SJCRH30 (cell line): ENCODE results near the gene SPTBN5. TPM values are rescaled to one million over a fixed set of nuclear protein-coding genes. Genes with fewer than 3 reads are reported as not detected.
A peak's percentile ranks its signal among the peaks of the same experiment; 100 is the strongest.

ENCODE experiments used
- DNase-seq, 2 experiments: peaks; one replicate each; pipeline ENCODE4 v3.0.0-alpha.2; 2015 to 2020
- H3K27ac ChIP-seq: fragments of 250-450 bp; sonication (Bioruptor Pico); 2 replicates; pipeline ENCODE4 v1.5.1; 2020; ENCODE audit warnings: mild to moderate bottlenecking, moderate library complexity
- H3K27me3 ChIP-seq: fragments of 250-450 bp; sonication (Bioruptor Pico); 2 replicates; pipeline ENCODE4 v1.5.1; 2020; ENCODE audit warnings: mild to moderate bottlenecking, moderate library complexity
- H3K36me3 ChIP-seq: fragments of 250-450 bp; sonication (Bioruptor Pico); 2 replicates; pipeline ENCODE4 v1.5.1; 2020; ENCODE audit warnings: mild to moderate bottlenecking, moderate library complexity
- H3K4me1 ChIP-seq: fragments of 250-450 bp; sonication (Bioruptor Pico); 2 replicates; pipeline ENCODE4 v1.5.1; 2020; ENCODE audit warnings: mild to moderate bottlenecking, moderate library complexity
- H3K4me3 ChIP-seq: fragments of 250-450 bp; sonication (Bioruptor Pico); 2 replicates; pipeline ENCODE4 v1.5.1; 2020; ENCODE audit warnings: mild to moderate bottlenecking, moderate library complexity
- H3K9me3 ChIP-seq: fragments of 250-450 bp; sonication (Bioruptor Pico); replicated peaks from 2 replicates; pipeline ENCODE4 v1.5.1; 2020; ENCODE audit warnings: mild to moderate bottlenecking, moderate library complexity
- total RNA-seq: library from RNA; depleted of rRNA; stranded (reverse); fragments of >200 nt; shearing (Covaris generic); gene quantifications from 2 replicates; pipeline ENCODE4 v1.2.3, GENCODE V29; 2014; rRNA removed

Gene SPTBN5
- total RNA-seq: 0.38 and 0.55 TPM in 2 replicates

DNA sequence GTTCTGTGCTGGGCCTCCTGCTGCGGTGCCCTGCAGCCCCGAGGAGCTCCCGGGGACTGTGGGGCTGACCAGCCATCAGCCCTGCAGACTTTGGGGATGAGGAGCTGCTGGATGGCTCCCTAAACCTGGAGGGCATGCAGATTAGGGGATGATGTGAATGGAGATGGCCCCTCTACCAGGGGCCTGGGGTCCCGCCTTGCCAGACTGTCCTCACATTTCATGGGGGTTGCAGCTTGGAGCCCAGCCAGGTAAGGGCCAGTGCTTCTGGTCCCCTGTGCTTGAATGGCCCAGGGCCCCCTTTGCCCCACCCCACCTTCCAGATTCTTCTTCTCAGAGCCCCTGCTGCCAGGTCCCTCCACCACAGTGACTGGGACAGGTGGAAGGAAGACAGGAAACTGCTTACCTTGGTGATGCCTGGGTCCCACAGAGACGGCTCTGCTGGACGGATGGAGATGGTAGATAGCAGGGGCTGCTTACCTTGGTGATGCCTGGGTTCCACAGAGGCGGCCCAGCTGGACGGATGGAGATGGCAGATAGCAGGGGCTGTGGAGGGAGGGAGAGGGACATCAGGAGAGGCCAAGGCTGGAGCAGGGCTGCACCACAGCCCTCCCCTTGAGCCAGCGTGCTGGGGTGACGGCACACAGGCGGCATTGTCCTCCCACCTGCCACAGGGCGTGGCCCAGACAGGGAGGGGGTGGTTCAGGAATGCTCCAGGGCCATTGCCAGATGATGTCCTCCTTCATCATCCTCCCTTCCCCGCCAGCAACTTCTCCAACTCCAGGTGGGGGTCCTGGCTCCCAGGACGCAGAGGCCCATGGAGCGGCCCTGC is at the start of gene SPTBN5:
Gene SPTBN5, minus strand, starts transcription at position 632 of the 829 bp plus-strand sequence. Its CDS starts 556 bp downstream, at position 76.
- Histone ChIP-seq H3K4me3 (peak within 1 kb of the TSS; percentile 42), H3K27ac (peak within 1 kb of the TSS; percentile 85), H3K36me3 (peaks cover 6% of the 10 kb centered on the region), H3K9me3 (no peaks in the 10 kb centered on the region), H3K4me1 (peaks cover 53% of the 10 kb centered on the region), H3K27me3 (no peaks in the 10 kb centered on the region)
- peak in 1 of 2 experiments; percentile 46 for DNase-seq

DNA sequence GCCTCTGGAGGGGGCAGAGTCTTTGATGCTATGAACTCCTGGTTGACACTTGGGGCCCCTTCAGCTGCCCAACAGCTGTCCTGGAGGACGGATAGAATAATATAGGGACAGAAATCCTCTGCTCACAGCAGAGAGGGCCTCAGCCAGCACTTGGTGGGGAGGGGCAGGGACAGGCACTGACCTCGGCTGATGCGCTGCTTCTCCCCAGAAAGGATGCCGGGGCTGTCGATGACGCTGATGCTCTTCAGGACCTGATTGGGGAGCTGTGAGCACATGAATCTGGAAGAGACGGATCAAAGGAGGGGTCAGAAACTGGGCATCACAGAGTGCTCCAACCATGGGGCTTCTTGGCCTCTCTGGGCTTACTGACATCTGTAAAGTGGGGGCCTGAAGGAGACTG is 49.0 kb upstream of the SPTBN5 start:
- peaks cover 77% of the 10 kb centered on the region for H3K4me1 ChIP-seq
- H3K36me3 ChIP-seq: peaks cover 19% of the 10 kb centered on the region
- peak overlapping the region; percentile 94 for H3K27ac ChIP-seq
- peak; percentile 48 to 60 for DNase-seq
- H3K4me3 ChIP-seq: no peak overlapping the region
- H3K27me3 ChIP-seq: no peaks in the 10 kb centered on the region
- no peaks in the 10 kb centered on the region for H3K9me3 ChIP-seq

DNA sequence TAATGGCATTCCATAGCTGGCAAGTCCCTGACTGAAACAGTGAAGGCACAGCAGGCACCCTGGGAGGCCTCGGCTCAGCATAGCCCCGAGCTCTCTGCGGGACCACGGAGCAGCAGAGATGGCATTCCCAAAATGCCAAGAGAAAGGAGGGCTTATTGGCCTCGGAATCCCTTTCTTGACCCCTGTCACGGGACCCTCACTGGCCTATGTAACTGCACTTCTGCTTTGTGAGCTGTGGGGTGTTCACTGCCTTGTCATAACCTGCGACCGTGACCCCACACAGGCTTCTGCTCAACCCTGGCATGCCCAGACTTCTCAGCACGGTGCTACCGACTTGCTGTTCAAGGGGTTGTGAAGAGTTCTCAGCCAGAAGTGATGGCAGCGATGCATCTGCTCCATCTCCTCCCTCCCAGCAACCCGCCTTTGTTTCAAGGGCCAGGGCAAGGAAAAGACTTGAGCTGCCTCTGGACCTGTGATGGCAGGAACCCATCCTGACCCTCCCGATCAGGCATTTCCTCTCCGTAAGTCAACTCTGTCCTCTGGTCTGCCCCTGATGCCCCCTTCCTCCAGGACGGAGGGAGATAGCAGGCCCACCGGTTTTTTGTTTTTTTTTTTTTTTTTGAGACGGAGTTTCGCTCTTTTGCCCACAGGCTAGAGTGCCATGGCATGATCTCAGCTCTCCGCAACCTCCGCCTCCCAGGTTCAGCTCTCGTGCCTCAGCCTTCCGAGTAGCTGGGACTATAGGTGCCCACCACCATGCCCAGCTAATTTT is 48.0 kb upstream of the SPTBN5 start:
- Histone ChIP-seq H3K4me1 (peaks cover 68% of the 10 kb centered on the region), H3K27me3 (no peaks in the 10 kb centered on the region), H3K36me3 (peaks cover 23% of the 10 kb centered on the region), H3K4me3 (no peak overlapping the region), H3K27ac (peak overlapping the region; percentile 94), H3K9me3 (no peaks in the 10 kb centered on the region)
- no peak for DNase-seq

DNA sequence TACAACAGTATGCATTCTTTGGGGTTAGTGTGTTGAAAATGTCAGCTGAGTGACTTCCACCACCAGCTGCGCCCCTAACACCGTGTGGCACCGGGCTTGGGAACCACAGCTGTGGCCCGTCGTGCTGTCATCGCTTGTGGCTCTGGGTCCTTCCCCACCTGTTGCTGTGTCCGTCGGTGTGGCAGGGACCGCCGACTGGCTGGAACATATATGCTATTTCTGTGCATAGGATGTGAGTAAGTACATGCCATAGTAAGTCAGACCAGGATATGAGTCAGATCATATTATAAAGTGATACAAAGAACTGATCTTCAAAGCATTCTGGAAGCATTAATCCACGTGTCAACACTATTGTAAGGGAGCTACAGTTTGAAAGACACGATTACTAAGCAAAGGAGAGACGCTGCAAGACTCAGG is 46.6 kb upstream of the SPTBN5 start:
- Histone ChIP-seq H3K4me3 (no peak overlapping the region), H3K36me3 (peaks cover 20% of the 10 kb centered on the region), H3K9me3 (no peaks in the 10 kb centered on the region), H3K27ac (peak overlapping the region; percentile 88), H3K27me3 (no peaks in the 10 kb centered on the region), H3K4me1 (peaks cover 55% of the 10 kb centered on the region)
- DNase-seq: peak; percentile 93

DNA sequence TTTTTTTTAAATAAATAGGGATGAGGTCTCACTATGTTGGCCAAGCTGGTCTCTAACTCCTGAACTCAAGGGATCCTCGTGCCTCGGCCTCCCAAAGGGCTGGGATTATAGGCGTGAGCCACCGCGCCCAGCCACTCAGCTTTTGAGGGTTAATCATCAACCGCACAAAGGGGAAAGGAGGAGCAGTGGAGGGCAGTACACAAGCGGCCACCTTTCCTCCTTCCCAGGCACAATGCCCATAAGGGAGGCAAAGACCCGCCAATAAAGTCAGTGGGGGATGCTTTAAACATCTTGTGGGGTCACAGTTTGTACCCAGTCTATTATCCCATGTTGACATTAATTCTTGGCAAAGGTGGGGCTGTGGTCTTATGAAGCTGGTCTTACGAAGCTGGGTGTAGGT is 46.1 kb upstream of the SPTBN5 start:
- Histone ChIP-seq H3K4me3 (no peak overlapping the region), H3K9me3 (no peaks in the 10 kb centered on the region), H3K27ac (peak overlapping the region; percentile 88), H3K4me1 (peaks cover 55% of the 10 kb centered on the region), H3K36me3 (peaks cover 19% of the 10 kb centered on the region), H3K27me3 (no peaks in the 10 kb centered on the region)
- no peak for DNase-seq

DNA sequence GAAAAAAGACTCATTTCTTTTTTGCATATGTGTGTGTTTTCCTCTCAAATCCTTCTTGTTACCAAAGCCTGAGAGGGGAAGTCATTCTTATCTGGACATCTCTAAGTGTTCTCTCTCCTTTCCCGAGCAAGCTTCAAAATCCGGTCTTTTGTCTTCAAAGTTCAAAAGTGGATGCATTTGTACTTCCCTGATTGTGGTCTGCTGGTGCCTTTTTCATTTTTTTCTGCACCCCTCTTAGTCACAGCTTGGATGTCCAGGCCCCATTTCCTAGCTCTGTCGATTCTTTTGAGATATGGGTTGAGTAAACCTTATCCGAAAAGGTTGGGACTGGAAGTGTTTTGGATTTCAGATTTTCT is 43.7 kb upstream of the SPTBN5 start:
- Histone ChIP-seq H3K4me1 (peaks cover 47% of the 10 kb centered on the region), H3K27me3 (no peaks in the 10 kb centered on the region), H3K36me3 (peaks cover 17% of the 10 kb centered on the region), H3K27ac (no peak overlapping the region), H3K9me3 (no peaks in the 10 kb centered on the region), H3K4me3 (no peak overlapping the region)
- DNase-seq: no peak

DNA sequence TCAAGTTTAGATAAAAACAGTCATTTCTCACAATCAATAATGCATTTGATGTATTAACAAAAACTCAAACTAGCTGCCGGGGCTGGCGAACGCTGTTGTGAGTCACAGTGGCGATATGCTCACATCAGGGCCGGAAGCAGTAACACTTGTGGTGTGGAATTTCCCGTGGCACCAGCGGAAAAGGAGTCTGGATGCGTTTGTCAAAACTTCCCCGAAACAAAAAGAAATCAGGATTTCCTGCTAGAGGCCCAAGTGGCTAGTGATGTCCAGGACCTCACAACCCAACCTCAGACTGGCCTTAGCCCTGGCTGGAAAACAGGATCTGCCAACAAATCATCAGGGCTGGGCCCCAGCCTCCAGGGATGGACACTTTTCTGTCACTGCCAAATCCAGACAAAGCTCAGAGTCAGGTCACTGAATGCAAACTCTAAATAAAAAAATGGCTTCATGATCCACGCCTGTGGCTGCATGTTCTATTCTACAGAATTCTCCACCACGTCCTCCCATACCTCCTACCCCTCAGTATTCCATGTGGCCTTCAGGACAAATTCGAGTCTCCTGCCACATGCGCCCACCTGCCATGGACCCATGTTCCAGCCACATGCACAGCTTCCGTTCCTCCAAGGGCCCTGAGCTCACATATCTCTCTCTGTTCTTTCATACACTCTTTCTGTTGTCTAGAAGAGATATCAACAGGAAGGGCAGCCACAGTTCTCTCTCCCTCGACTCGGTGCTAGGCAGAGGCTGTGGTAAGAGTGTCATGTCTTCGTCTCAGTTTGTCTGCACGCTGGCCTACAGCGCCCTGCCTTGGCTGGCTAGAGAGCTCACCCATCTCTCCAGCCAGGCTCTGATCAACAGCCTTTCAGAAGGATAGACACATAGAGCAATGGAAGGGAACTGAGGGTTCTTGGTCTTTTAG is 43.1 kb upstream of the SPTBN5 start:
- H3K27me3 ChIP-seq: no peaks in the 10 kb centered on the region
- peaks cover 14% of the 10 kb centered on the region for H3K36me3 ChIP-seq
- no peak for DNase-seq
- peaks cover 40% of the 10 kb centered on the region for H3K4me1 ChIP-seq
- H3K9me3 ChIP-seq: no peaks in the 10 kb centered on the region
- H3K4me3 ChIP-seq: no peak overlapping the region
- H3K27ac ChIP-seq: no peak overlapping the region

DNA sequence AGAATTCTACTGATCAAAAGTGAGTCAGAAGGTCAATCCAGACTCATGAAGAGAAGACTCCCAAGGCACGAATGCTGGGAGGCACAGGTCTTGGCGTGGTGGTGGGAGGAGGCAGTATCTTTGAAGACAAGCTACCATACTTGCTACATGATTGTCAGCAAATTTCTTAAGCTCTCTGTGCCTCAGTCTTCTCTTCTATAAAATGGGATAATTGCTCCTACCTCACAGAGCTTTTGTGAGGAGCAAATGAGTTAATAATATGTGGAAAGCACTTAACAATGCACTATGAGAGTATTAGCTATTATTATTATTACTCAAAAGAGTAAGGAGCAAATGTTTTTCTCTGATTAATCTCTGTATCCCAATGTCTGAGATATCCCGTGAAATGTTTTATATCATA is 42.3 kb upstream of the SPTBN5 start:
- H3K27me3 ChIP-seq: no peaks in the 10 kb centered on the region
- H3K4me1 ChIP-seq: peaks cover 35% of the 10 kb centered on the region
- H3K9me3 ChIP-seq: no peaks in the 10 kb centered on the region
- no peak overlapping the region for H3K27ac ChIP-seq
- no peak overlapping the region for H3K4me3 ChIP-seq
- DNase-seq: no peak
- H3K36me3 ChIP-seq: peaks cover 13% of the 10 kb centered on the region

DNA sequence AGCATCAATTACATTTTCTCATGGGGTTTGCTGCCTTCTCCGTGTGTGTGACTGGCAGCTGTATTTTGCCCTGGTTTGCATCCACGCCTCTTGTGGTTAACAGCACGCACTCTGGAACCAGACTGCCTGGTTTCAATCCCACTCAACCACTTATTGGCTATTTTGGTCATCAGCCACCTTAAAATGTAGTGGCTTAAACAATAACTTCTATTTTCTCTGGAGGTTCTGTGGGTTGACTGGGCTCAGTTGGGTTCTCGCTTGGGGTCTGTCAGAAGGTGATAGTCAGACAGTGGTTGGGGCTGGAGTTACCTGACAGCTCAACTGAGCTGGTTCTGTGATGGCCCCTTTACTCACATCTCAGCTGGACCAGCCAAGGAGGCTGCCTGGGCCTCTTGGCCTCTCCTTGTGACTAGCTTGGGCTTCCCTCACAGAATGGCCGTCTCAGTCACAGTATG is 41.7 kb upstream of the SPTBN5 start:
- H3K4me3 ChIP-seq: no peak overlapping the region
- H3K36me3 ChIP-seq: peaks cover 11% of the 10 kb centered on the region
- H3K9me3 ChIP-seq: no peaks in the 10 kb centered on the region
- no peaks in the 10 kb centered on the region for H3K27me3 ChIP-seq
- no peak for DNase-seq
- H3K4me1 ChIP-seq: peaks cover 35% of the 10 kb centered on the region
- peak overlapping the region; percentile 31; the same call in 1 of the 2 replicates for H3K27ac ChIP-seq

DNA sequence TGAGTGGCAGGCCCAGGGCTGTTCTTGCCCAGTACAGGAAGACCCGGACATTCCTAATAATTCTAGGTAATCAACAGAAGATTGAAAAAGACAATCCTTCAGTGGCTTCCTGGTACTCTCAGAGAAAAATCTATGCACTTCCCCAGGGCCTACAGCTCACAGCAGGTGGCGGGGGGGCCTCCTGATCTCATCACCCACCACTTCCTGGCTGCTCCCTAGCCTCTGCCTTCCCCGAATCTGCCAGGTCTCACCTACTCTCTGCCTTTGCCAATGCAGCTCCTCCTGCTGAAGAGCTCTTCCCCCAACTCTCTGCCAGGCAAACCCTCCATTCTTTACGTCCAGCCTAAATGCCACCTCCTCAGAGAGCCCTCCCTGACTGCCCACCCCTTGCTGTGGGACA is 41.0 kb upstream of the SPTBN5 start:
- Histone ChIP-seq H3K9me3 (no peaks in the 10 kb centered on the region), H3K4me3 (no peak overlapping the region), H3K36me3 (peaks cover 11% of the 10 kb centered on the region), H3K27me3 (no peaks in the 10 kb centered on the region), H3K27ac (peak overlapping the region; percentile 31), H3K4me1 (peaks cover 37% of the 10 kb centered on the region)
- peak; percentile 58 to 64 for DNase-seq

DNA sequence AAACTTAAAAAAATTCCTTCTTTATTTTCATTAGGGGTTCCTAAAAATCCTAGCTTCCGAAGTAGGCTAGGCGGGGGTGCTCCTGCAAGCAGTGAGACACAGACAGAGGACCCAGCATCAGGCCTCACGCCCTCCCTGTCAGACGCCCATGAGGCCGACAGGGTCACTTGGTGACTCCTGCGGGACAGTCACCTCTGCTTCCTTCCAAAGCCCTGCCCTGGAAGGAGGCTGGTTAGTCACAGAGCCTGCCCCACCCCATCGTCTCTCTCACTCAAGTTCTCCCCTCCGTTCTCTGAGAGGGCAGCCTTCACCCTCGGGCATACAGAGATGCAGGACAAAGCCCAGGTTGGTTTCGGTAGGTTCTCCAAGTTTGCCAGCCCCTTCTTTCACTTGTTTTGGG is 39.9 kb upstream of the SPTBN5 start:
- H3K27me3 ChIP-seq: no peaks in the 10 kb centered on the region
- no peak overlapping the region for H3K27ac ChIP-seq
- H3K4me1 ChIP-seq: peaks cover 47% of the 10 kb centered on the region
- no peak for DNase-seq
- no peaks in the 10 kb centered on the region for H3K9me3 ChIP-seq
- no peak overlapping the region for H3K4me3 ChIP-seq
- H3K36me3 ChIP-seq: peaks cover 6% of the 10 kb centered on the region; the same call in 1 of the 2 replicates

DNA sequence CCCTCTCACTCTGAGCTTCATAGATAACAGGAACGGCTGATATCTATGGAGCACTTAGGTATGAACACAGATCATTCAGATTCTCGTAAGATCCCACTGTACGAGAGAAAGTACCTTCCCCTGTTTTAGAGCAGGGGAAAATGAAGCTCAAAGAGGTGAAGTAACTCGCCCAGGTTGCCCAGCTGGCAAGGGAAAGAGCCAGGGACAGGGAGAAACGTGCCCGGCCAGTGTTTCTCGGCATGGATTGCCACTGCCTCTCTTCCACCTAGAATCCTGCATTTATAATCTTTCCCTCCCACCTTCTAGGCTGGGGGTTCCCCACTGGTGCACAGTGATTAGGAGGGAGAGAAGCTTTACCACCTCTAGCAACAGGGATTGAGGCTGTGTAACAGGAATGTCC is 39.5 kb upstream of the SPTBN5 start:
- Histone ChIP-seq H3K27ac (no peak overlapping the region), H3K4me1 (peaks cover 51% of the 10 kb centered on the region), H3K9me3 (no peaks in the 10 kb centered on the region), H3K4me3 (no peak overlapping the region), H3K27me3 (no peaks in the 10 kb centered on the region), H3K36me3 (peaks cover 3% of the 10 kb centered on the region; the same call in 1 of the 2 replicates)
- no peak for DNase-seq

DNA sequence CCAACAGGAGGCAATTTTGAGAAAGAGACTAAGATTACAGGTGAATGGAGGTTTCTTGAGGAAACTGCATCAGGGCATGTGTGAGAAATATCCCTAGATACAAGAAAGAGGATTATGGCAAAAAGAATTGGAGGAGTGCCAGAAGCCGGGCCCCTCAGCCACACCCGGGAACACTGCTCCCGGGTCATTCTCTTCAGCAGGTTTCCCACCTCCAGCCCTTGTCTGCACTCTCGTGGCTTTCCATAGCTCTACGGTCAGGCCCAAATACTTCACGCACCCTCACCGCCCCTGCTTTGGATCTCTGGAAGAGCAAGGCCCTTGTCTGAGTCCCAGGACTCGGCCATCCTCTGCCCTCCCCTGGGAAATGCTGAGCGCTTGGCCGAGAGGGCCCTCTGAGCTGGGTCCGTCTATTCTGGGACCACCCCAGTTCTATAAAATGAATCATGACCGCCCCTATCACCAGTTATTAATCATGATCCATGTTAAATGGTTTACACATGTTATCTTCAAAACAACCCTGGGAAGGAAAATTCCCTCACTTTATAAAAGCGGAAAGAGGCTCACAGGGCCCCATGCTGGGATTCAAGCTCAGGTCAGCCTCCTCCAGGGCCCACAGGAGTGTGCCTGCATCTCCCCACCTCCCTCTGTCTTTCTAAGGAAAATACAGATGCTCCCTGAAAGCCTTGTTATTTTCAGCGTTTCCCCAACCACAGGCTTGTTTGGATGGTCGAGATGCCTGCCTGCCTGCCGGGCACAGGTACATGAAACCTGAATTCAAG is 38.8 kb upstream of the SPTBN5 start:
- Histone ChIP-seq H3K9me3 (no peaks in the 10 kb centered on the region), H3K27ac (no peak overlapping the region), H3K27me3 (no peaks in the 10 kb centered on the region), H3K4me1 (peaks cover 56% of the 10 kb centered on the region), H3K4me3 (no peak overlapping the region), H3K36me3 (peaks cover 3% of the 10 kb centered on the region; the same call in 1 of the 2 replicates)
- no peak for DNase-seq

DNA sequence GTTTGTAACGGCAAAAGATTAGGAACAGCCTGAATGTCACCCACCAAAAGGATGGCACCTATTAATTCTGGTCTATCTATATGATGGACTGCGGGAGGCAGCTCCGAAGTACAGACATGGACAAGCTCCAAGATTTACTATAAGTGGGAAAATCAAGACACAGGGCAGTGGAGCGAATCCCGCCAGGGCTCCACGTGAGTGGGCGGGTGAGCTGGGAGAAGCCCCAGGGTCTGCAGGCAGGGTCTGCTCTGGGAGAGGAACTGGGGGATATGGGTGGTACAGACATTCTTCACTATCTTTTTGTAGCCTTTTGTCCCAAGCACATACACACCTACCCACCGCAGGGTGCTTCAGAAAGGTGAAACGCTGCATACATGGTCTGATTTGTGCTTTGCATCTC is 38.2 kb upstream of the SPTBN5 start:
- H3K9me3 ChIP-seq: no peaks in the 10 kb centered on the region
- H3K36me3 ChIP-seq: no peaks in the 10 kb centered on the region
- no peak overlapping the region for H3K27ac ChIP-seq
- H3K27me3 ChIP-seq: no peaks in the 10 kb centered on the region
- peaks cover 58% of the 10 kb centered on the region for H3K4me1 ChIP-seq
- no peak overlapping the region for H3K4me3 ChIP-seq
- no peak for DNase-seq
